A549 (cell line): ENCODE data around the gene ZNF280C. TPM values are rescaled to one million over a fixed set of nuclear protein-coding genes. Genes with fewer than 3 reads are reported as not detected.

ENCODE experiments used
- ATAC-seq, 2 experiments: fragments of 200-7000 bp in 1 of 2; fragments of >200 bp in 1 of 2; cut with Nextera tagmentation in 1 of 2; cut with Tn5 transposase in 1 of 2; 3 replicates each; pipeline versions ENCODE4 v1.8.0 to v1.9.1; 2018 to 2020; ENCODE audit warnings: mild to moderate bottlenecking in 1 of 2, moderate library complexity in 1 of 2
- CTCF ChIA-PET: fragments of 300-600 bp; sonication (Branson Sonifier 250); formaldehyde crosslinking; extraction: SDS; loops from one replicate; lab custom pipeline; 2021; ENCODE audit warnings: antibody characterized with exemption, inconsistent platforms; lab: Yijun Ruan, JAX
- POLR2A ChIA-PET: fragments of 350-600 bp; formaldehyde crosslinking; extraction: SDS; loops from one replicate; lab custom pipeline; 2021; ENCODE audit warnings: antibody characterized with exemption, inconsistent platforms; lab: Yijun Ruan, JAX
- DNase-seq, 2 experiments: peaks; one replicate each; pipeline versions ENCODE4 v3.0.0 to v3.0.0-alpha.2; 2011 to 2016; ENCODE audit warnings: low read depth in 1 of 2, low spot score in 1 of 2
- FAIRE-seq: peaks from 2 replicates; lab custom pipeline; 2011; peaks lifted over from hg19 to GRCh38; lab: Jason Lieb, UNC
- H3K27ac ChIP-seq, 2 experiments: fragments of >200 bp; sonication (Bioruptor Twin); formaldehyde crosslinking; 3 replicates each; pipeline ENCODE4 v1.5.1; 2016 to 2017
- H3K4me1 ChIP-seq: fragments of >200 bp; sonication (Bioruptor Twin); formaldehyde crosslinking; 3 replicates; pipeline ENCODE4 v1.6.1; 2016
- H3K4me2 ChIP-seq: fragments of >200 bp; sonication (Bioruptor Twin); formaldehyde crosslinking; 3 replicates; pipeline ENCODE4 v1.6.1; 2016
- H3K4me3 ChIP-seq: fragments of >200 bp; sonication (Bioruptor Twin); formaldehyde crosslinking; 3 replicates; pipeline ENCODE4 v1.5.1; 2016
- H3K9me3 ChIP-seq: fragments of >200 bp; sonication (Bioruptor Twin); formaldehyde crosslinking; 3 replicates; pipeline ENCODE4 v1.6.1; 2016
- CBX8 ChIP-seq: fragments of 200-600 bp; sonication (generic); IDR thresholded peaks from 2 replicates; pipeline ENCODE4 v1.6.1; 2016
- CHD2 ChIP-seq: fragments of 150-350 bp; IDR thresholded peaks from 2 replicates; pipeline ENCODE4 v1.6.1; 2014; ENCODE audit warnings: low read length; ENCODE audit not compliant: partially characterized antibody
- EHF ChIP-seq: fragments of 250-450 bp; sonication (Bioruptor Pico); IDR thresholded peaks from 2 replicates; pipeline ENCODE4 v1.5.0; 2020; ENCODE audit warnings: mild to moderate bottlenecking
- EHMT2 ChIP-seq: fragments of 200-600 bp; sonication (generic); IDR thresholded peaks from 2 replicates; pipeline ENCODE4 v1.6.1; 2016; ENCODE audit warnings: antibody characterized with exemption, low read depth, mild to moderate bottlenecking, moderate library complexity
- ESRRA ChIP-seq: fragments of 150-350 bp; IDR thresholded peaks from 2 replicates; pipeline ENCODE4 v1.6.1; 2014; ENCODE audit warnings: mild to moderate bottlenecking, low read length, borderline replicate concordance
- FOSB ChIP-seq: fragments of 250-450 bp; sonication (Bioruptor Pico); IDR thresholded peaks from 2 replicates; pipeline ENCODE4 v1.5.0; 2020; ENCODE audit warnings: mild to moderate bottlenecking, moderate library complexity
- FOSL2 ChIP-seq, 2 experiments: fragments of 450-650 bp in 1 of 2; fragments of >200 bp in 1 of 2; sonication (Bioruptor Twin) in 1 of 2; formaldehyde crosslinking; IDR thresholded peaks; 2 replicates each; pipeline versions ENCODE4 v1.5.0 to v1.6.1; 2016 to 2020; ENCODE audit warnings: mild to moderate bottlenecking in 1 of 2, moderate library complexity in 1 of 2
- GATA3 ChIP-seq: IDR thresholded peaks from 2 replicates; pipeline ENCODE4 v1.6.1; 2012; ENCODE audit warnings: borderline replicate concordance
- HEYL ChIP-seq: fragments of 250-450 bp; sonication (Bioruptor Pico); IDR thresholded peaks from 2 replicates; pipeline ENCODE4 v1.8.0; 2021; ENCODE audit warnings: mild to moderate bottlenecking, moderate library complexity
- HOXB13 ChIP-seq: fragments of 250-450 bp; sonication (Bioruptor Pico); IDR thresholded peaks from 2 replicates; pipeline ENCODE4 v1.5.0; 2020; ENCODE audit warnings: low read depth, mild to moderate bottlenecking, moderate library complexity
- MAZ ChIP-seq: fragments of 150-350 bp; IDR thresholded peaks from 2 replicates; pipeline ENCODE4 v1.6.1; 2014; ENCODE audit warnings: antibody characterized with exemption, low read depth, low read length, borderline replicate concordance
- RAD21 ChIP-seq, 2 experiments: fragments of >200 bp in 1 of 2; sonication (Bioruptor Twin) in 1 of 2; formaldehyde crosslinking in 1 of 2; IDR thresholded peaks in 1 of 2; conservative IDR thresholded peaks in 1 of 2; 2 replicates in 1 of 2; 3 replicates in 1 of 2; pipeline ENCODE4 v1.6.1; 2012 to 2018; ENCODE audit warnings: inconsistent platforms in 1 of 2
- RARB ChIP-seq: fragments of 250-450 bp; sonication (Bioruptor Pico); IDR thresholded peaks from 2 replicates; pipeline ENCODE4 v1.8.0; 2021; ENCODE audit warnings: mild to moderate bottlenecking, moderate library complexity
- RCOR1 ChIP-seq: fragments of 150-350 bp; IDR thresholded peaks from 2 replicates; pipeline ENCODE4 v1.6.1; 2014; ENCODE audit warnings: antibody characterized with exemption, low read length, low read depth
- SREBF2 ChIP-seq: fragments of 450-650 bp; IDR thresholded peaks from 2 replicates; pipeline ENCODE4 v1.6.1; 2014; ENCODE audit warnings: mild to moderate bottlenecking, moderate library complexity
- WGBS: methylation state at CpG from one replicate; pipeline ENCODE4 v1.1.6; 2017; ENCODE audit errors: missing lambda C conversion rate; 5-methylcytosine and 5-hydroxymethylcytosine counted together
- polyA plus RNA-seq, 4 experiments: library from polyadenylated mRNA; depleted of rRNA in 3 of 4; stranded (reverse); fragments of >200 nt; fragmentation: RNase III in 1 of 4; extraction: RNeasy Plus Mini Kit Qiagen cat#74134 plus additional on column Dnase treatment in 1 of 4; gene quantifications; 2 replicates in 3 of 4; 3 replicates in 1 of 4; pipeline ENCODE4 v1.2.3, GENCODE V29; 2011 to 2017
- TF ChIP-seq, protein P1 (sequence below): fragments of >200 bp; sonication (Bioruptor Twin); formaldehyde crosslinking; IDR thresholded peaks from 3 replicates; pipeline ENCODE4 v1.6.1; 2016
- TF ChIP-seq, protein P2 (sequence below): IDR thresholded peaks from 2 replicates; pipeline ENCODE4 v1.6.1; 2012
- TF ChIP-seq, protein P3 (sequence below): fragments of 150-350 bp; IDR thresholded peaks from 2 replicates; pipeline ENCODE4 v1.6.1; 2014; ENCODE audit warnings: low read depth, mild to moderate bottlenecking, low read length
- TF ChIP-seq, protein P4 (sequence below): fragments of 450-650 bp; IDR thresholded peaks from 2 replicates; pipeline ENCODE4 v1.6.1; 2014; ENCODE audit warnings: antibody characterized with exemption
- TF ChIP-seq, protein P5 (sequence below): IDR thresholded peaks from 2 replicates; pipeline ENCODE4 v1.6.1; 2012
- TF ChIP-seq, protein P6 (sequence below): fragments of 250-450 bp; sonication (Bioruptor Pico); IDR thresholded peaks from 2 replicates; pipeline ENCODE4 v1.5.0; 2020; ENCODE audit warnings: low read depth, mild to moderate bottlenecking, moderate library complexity
- TF ChIP-seq, protein P7 (sequence below): fragments of >200 bp; sonication (Bioruptor Twin); formaldehyde crosslinking; IDR thresholded peaks from 3 replicates; pipeline ENCODE4 v1.5.1; 2016

The ZNF280C gene
- polyA plus RNA-seq, 2 of the 4 experiments (the other 2 are of a cell fraction) = 3.9 to 18.8 TPM

DNA sequence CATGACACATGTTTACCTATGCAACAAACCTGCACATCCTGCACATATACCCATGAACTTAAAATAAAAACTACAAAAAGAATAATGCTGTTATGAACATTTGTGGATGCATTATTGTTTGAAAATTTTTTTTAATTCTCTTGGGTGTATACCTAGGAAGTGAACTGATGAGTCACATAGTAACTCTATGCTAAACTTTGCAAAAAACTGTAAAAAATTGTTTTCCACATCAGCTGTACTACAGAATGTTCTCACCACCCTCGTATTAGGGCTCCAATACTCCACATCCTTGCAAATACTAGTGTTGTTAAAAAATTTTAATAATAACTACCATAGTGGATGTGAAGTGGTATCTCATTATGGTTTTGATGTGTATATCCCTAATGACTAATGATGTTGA, 33.3 kb upstream of the ZNF280C start (continued):
- TF ChIP-seq, protein P1, sequence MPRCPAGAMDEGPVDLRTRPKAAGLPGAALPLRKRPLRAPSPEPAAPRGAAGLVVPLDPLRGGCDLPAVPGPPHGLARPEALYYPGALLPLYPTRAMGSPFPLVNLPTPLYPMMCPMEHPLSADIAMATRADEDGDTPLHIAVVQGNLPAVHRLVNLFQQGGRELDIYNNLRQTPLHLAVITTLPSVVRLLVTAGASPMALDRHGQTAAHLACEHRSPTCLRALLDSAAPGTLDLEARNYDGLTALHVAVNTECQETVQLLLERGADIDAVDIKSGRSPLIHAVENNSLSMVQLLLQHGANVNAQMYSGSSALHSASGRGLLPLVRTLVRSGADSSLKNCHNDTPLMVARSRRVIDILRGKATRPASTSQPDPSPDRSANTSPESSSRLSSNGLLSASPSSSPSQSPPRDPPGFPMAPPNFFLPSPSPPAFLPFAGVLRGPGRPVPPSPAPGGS = no peak
- TF ChIP-seq EHF (CRISPR knock-in tag) (no peak), RCOR1 (no peak), FOSL2 (IDR thresholded peaks at IDR 0.05) (no peak), FOSL2 (CRISPR knock-in tag; IDR thresholded peaks at IDR 0.05) (no peak)

DNA sequence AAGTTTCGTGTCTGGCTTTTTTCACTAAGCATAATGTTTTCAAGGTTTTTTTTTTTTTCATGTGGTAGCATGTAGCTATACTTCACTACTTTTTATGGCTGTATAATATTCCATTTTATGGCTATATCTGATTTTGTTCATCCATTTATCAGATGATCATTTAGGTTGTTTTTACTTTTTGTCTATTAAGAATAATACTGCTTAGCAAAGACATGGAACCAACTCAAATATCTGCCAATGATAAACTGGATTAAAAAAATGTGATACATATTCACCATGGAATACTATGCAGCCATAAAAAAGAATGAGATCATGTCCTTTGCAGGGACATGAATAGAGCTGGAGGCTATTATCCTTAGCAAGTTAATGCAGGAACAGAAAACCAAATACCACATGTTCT, 32.7 kb upstream of the ZNF280C start:
- DNase-seq = no peak
- TF ChIP-seq HEYL (CRISPR knock-in tag) = no peak
- no peak for TF ChIP-seq RARB (CRISPR knock-in tag)
- no peak for TF ChIP-seq CHD2
- no peak for TF ChIP-seq GATA3
- no peak for TF ChIP-seq MAZ
- TF ChIP-seq, protein P2, sequence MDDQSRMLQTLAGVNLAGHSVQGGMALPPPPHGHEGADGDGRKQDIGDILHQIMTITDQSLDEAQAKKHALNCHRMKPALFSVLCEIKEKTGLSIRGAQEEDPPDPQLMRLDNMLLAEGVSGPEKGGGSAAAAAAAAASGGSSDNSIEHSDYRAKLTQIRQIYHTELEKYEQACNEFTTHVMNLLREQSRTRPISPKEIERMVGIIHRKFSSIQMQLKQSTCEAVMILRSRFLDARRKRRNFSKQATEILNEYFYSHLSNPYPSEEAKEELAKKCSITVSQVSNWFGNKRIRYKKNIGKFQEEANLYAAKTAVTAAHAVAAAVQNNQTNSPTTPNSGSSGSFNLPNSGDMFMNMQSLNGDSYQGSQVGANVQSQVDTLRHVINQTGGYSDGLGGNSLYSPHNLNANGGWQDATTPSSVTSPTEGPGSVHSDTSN = no peak
- TF ChIP-seq, protein P3, sequence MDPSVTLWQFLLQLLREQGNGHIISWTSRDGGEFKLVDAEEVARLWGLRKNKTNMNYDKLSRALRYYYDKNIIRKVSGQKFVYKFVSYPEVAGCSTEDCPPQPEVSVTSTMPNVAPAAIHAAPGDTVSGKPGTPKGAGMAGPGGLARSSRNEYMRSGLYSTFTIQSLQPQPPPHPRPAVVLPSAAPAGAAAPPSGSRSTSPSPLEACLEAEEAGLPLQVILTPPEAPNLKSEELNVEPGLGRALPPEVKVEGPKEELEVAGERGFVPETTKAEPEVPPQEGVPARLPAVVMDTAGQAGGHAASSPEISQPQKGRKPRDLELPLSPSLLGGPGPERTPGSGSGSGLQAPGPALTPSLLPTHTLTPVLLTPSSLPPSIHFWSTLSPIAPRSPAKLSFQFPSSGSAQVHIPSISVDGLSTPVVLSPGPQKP = no peak
- TF ChIP-seq, protein P4, sequence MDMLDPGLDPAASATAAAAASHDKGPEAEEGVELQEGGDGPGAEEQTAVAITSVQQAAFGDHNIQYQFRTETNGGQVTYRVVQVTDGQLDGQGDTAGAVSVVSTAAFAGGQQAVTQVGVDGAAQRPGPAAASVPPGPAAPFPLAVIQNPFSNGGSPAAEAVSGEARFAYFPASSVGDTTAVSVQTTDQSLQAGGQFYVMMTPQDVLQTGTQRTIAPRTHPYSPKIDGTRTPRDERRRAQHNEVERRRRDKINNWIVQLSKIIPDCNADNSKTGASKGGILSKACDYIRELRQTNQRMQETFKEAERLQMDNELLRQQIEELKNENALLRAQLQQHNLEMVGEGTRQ = no peak
- no peak for TF ChIP-seq SREBF2
- TF ChIP-seq FOSL2 (IDR thresholded peaks at IDR 0.05) = no peak
- no peak for TF ChIP-seq FOSL2 (CRISPR knock-in tag; IDR thresholded peaks at IDR 0.05)
- TF ChIP-seq, protein P5, sequence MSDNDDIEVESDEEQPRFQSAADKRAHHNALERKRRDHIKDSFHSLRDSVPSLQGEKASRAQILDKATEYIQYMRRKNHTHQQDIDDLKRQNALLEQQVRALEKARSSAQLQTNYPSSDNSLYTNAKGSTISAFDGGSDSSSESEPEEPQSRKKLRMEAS = no peak
- TF ChIP-seq, protein P6, sequence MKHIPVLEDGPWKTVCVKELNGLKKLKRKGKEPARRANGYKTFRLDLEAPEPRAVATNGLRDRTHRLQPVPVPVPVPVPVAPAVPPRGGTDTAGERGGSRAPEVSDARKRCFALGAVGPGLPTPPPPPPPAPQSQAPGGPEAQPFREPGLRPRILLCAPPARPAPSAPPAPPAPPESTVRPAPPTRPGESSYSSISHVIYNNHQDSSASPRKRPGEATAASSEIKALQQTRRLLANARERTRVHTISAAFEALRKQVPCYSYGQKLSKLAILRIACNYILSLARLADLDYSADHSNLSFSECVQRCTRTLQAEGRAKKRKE (CRISPR knock-in tag) = no peak
- no peak for TF ChIP-seq FOSB (CRISPR knock-in tag)
- TF ChIP-seq ESRRA = no peak
- TF ChIP-seq CBX8 = no peak
- TF ChIP-seq EHF (CRISPR knock-in tag) = no peak
- TF ChIP-seq HOXB13 (CRISPR knock-in tag) = no peak
- no peak for TF ChIP-seq EHMT2
- no peak for TF ChIP-seq RAD21 (conservative IDR thresholded peaks at IDR 0.05 in 1 of 2, IDR thresholded peaks at IDR 0.05 in 1 of 2)
- TF ChIP-seq, protein P7, sequence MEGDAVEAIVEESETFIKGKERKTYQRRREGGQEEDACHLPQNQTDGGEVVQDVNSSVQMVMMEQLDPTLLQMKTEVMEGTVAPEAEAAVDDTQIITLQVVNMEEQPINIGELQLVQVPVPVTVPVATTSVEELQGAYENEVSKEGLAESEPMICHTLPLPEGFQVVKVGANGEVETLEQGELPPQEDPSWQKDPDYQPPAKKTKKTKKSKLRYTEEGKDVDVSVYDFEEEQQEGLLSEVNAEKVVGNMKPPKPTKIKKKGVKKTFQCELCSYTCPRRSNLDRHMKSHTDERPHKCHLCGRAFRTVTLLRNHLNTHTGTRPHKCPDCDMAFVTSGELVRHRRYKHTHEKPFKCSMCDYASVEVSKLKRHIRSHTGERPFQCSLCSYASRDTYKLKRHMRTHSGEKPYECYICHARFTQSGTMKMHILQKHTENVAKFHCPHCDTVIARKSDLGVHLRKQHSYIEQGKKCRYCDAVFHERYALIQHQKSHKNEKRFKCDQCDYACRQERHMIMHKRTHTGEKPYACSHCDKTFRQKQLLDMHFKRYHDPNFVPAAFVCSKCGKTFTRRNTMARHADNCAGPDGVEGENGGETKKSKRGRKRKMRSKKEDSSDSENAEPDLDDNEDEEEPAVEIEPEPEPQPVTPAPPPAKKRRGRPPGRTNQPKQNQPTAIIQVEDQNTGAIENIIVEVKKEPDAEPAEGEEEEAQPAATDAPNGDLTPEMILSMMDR = no peak
- TF ChIP-seq, all 56 proteins: peak for 0
- ChIA-PET POLR2A (no interaction called here), CTCF (no interaction called here)
- no peak overlapping the region for H3K4me2 ChIP-seq
- H3K4me3 ChIP-seq = no peak overlapping the region
- H3K9me3 ChIP-seq = no peaks in the 10 kb centered on the region
- no peak for FAIRE-seq
- H3K27ac ChIP-seq = no peak overlapping the region
- no peaks in the 10 kb centered on the region for H3K4me1 ChIP-seq
- 7% methylated on average over 1 of the region's 1 CpG for WGBS
- no peak for ATAC-seq
